ENCODE measurements around the gene INS.

GRCh38 chr11:2177076-2177475, 16.1 kb upstream of the INS start:
- no peak for TF ChIP-seq POLR2AphosphoS5 (IDR thresholded peaks at IDR 0.05)
- TF ChIP-seq CTCF (IDR thresholded peaks at IDR 0.05): no peak
- TF ChIP-seq POLR2A (IDR thresholded peaks at IDR 0.05): no peak

Data from transverse colon (tissue), 4 donors.